ENCODE measurements around the gene CAMK2N2.
A peak's percentile ranks its signal among the peaks of the same experiment; 100 is the strongest.
"Not testable (repeated sequence)": the region's sequence is repeated elsewhere in the genome, so short reads cannot be mapped to it uniquely, and the experiment has no call there.

Gene CAMK2N2

DNA sequence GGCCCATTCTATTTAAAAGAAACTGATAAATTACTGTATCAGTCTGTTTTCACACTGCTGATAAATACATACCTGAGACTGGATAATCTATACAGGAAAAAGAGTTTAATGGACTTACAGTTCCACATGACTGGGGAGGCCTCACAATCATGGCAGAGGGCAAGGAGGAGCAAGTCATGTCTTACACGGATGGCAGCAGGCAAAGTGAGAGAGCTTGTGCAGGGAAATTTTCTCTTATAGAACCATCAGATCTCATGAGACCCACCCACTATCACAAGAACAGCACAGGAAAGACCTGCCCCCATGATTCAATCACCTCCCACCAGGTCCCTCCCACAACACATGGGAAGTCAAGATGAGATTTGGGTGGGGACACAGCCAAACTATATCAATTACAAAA is 5.9 kb upstream of the CAMK2N2 start:
- FAIRE-seq: not testable (repeated sequence)

DNA sequence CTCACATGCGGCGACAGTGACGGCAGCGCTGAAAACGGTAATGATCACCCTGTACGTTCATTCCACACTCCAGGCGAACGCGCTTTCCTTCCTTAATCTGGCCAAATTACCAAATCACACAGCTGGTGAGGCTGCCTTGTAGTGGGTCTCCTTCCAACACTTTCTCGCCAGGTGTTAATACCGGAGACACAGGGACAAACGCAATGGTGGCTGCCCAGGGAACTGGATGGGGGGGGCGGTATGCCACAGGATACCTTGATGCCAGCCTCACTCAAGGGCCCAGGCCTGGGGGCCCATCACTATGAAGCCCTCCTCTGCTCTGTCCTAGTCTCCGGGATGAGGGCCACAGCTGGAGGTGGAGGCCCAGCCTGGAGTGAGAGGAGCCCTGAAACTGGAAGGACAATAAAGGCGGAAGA is 1.4 kb upstream of the CAMK2N2 start:
- no peak for FAIRE-seq

DNA sequence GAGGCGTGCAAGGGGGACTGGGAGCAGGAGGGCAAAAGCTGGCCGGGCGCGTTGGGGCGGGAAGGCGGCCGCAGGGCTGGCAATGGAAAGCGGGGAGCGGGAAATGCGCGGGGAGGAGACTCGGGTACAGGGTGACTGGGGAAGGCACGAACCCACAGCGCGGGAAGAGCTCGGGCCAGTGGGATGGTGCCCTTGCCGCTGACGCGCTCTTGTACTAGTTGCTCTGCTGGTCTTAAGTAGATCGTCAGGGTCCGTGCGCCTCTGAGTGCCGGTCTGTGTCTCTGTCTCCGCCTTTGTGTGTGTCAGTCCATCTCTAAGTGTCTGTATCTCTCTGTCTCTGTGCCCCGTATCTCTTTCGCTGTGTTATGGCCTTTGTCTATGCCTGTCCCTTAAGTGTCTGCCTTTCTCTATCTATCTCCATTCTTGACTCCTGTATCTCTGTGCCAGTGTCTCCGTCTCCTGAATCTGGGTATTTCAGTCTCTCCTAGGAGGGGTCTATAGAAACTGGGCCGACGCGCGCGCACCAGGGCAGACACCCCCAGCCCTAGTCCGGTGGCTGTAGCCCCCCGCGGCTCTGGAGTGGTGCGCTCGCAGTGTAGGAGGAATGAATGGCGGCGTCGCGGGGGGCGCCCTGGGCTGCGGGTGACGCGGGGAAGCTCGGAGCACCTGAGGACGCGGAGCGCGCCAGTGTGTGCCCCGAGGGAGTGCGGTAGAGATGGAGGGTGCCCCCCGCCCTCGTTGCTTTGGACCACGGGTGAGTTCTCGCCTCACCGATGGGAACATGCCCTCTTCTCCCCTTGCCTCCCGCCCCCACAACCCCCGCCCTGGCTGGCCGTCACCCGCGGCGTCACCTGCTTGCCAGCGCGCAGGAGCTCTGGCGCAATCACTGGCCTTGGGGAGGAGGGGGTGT is 756 bp upstream of the CAMK2N2 start:
- FAIRE-seq: no peak

DNA sequence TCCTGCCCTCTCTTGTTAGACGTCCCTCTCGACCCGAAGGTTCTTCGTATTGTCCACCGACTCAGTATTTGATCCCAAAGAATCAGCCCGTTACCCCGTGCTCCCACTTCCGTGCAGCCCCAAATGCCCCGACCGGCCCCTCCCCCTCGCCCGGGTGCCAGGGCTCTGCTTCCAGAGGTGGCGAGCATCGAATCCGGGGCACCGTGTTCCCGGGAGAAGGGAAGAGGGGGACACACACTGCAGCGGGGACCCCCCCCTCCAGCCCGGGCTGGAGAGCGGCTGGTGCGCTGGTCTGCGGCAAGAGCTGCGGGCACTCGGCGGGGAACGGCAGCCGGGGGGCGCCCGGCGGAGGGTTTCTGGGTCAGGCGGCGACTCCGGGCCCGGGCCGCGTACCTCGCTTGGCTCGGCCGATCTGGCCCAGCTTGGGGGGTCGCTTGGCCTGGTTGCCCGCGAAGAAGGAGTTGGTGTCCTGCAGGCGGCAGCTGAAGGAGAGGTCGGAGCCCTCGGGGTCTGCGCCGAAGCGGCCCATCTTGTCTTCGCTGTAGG is 556 bp downstream of the CAMK2N2 start:
- FAIRE-seq: no peak

DNA sequence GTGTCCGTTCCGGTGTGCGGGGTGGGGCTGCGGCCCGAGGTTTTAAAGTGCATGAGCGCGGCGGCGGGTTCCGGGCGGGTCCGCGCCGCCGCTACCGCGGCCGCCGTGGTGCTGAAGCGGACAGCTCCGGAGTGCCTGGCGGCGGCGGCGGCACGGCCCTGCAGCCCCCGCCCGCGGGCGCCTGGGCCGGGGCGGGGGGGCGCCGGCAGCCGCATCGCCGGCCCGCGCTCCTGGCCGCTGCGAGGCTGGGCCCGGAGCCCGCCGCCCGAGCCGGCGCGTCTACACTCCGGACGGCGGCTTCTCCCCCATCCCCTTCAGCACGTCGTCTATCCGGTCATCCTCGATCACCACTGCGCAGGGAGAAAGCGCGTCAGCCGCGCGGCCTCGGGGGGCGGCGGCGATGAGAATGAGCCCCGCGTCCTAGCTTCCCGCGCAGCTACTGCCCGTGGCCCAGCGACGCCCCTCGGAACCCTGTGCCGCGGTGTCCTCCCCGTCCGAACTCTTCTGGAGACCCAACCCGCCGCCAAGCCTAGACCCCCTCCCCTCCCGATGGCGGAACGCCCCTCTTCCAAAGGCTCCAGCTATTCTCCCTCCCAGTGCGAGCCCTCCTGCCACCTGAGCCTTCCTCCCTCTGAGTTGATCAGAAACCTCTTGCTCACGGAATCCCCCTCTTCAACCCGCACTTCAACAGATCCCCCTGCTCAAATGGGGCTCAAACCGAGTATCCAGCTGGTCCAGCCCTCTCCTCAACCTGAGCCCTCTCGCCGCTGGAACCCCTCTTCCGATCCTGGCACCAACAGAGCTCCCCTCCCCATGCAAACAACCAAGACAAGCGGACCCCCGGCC is 1.3 kb downstream of the CAMK2N2 start:
- no peak for FAIRE-seq

DNA sequence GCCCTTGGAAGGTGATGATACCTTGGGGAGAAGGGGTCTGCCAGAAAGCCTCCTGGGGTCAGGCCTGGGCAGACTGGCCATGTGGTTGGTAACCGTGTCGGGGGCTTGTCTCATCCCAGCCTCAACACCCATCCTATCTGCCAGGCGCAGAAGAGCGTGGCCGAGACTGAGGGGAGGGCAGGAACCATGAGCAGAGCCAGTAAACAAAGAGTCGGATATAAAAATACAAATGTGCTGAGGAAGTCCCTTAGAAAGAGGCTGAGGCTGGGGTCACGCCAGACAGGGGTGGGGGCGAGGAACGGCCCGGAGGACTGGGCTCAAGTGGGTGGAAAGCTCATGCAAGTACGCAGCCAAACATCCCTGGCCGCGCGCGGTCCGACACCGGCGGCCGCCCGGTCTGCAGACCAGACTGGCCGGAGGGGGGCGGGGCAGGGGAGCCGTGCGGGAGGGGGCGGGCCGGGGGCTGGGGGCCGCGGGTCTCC is 1.9 kb downstream of the CAMK2N2 start:
- FAIRE-seq: no peak

DNA sequence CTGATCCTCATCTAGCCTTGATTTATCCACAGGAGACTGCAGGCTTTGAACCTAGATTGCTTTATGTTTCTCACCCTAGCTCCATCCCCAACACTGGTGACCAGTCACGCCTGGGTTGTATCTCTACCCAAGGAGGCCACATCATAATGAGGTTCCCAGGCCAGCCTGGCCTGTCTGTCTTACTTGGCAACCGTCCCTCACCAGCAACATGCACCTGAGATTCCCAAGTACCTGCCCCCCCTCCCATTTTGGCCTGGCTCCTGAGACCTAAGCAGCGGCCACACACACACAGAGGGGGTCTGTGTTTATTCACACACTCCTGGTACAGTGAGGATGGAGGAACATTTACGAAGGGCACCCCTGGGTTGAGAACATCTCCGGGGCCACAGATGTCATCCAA is 2.4 kb downstream of the CAMK2N2 start:
- FAIRE-seq: no peak

DNA sequence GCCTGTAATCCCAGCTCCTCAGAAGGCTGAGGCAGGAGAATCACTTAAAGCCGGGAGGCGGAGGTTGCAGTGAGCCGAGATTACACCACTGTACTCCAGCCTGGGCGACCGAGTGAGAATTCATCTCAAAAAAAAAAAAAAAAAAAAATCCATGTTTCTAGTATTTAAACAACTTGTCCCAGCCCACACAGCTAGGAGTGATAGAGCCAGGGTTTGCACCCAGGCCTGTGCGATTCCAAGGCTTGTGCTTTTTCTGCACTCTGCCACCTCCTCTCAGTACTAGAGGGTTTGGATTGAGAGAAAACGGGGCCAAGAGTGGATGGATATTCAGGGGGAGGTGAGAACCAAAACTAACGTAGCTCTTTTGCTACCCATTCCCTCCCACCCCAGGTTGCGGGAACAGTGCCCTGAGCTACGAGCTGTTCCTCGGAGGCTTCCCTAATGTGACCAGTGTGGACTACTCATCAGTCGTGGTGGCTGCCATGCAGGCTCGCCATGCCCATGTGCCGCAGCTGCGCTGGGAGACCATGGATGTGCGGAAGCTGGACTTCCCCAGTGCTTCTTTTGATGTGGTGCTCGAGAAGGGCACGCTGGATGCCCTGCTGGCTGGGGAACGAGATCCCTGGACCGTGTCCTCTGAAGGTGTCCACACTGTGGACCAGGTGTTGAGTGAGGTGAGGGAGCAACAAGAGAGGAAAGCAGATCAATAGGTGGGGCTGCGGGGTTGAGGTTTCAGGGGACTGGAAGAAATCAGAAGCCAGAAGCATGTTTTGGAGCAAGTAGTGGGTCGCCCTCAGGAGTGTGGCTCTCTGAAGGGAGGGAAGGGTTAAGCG is 4.1 kb downstream of the CAMK2N2 start:
- FAIRE-seq: no peak

DNA sequence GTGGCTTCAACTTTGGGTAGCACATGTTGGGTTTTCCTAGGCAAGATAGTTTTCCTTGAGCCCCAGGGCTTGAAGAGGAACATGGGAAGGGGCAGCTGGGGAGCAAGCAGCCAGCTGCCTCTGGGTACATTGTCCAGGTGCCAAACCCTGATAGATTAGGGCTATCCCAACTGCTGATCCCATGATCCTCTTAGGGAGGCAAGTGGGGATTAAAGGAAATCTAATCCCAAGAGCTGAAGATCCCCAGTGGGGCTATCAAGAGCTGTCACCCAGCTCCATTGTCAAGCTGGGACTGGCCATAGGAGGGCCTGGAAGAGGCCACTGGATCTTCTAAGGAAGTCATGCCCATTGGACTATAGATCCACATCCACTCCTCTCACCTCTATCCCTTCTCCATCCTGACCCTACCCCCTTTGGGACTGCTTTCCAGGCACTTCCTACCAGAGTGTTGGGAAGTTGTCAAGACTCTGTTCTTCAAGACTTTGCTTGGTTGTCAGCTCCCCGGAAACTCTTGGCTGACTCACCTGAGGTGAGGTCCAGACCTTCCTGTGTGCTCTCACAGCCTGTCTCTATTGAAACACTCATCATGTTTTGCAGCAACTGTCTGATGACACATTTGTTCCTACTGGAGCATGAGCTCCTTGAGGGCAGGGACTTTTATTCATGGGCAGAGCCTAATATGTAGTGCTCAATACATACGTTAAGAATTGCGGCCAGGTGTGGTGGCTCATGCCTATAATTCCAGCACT is 5.9 kb downstream of the CAMK2N2 start:
- no peak for FAIRE-seq

DNA sequence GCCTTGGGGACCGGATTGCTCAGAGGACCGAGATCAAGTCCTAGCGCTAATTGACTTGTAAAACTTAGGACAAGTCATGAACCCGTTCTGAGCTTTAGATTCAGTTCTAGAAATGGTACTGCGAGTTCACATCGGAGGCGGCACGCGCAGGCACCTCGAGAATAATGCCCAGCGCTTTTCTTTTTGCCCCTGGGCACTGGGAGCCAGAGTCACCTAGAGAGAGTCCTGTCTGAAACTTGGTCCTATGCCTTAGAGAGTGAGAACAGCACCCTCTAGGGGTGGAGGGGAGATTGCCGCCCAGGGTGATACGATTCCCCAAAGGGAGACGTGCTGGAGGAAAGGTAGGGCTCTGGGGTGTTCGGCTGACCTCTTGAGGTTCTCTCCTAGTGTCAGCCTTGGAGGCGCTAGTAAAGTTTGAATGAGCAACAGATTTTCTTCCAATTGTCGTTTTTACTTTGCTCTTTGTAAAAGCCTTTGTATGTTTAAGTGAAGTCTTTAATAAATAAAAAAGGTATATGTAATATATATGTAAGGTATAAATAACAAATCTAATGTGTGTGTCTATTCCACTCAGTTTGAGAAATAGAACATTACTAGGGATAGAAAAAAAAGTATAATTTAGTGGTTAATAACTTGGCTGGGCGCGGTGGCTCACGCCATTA is 11.1 kb downstream of the CAMK2N2 start:
- no peak for FAIRE-seq

DNA sequence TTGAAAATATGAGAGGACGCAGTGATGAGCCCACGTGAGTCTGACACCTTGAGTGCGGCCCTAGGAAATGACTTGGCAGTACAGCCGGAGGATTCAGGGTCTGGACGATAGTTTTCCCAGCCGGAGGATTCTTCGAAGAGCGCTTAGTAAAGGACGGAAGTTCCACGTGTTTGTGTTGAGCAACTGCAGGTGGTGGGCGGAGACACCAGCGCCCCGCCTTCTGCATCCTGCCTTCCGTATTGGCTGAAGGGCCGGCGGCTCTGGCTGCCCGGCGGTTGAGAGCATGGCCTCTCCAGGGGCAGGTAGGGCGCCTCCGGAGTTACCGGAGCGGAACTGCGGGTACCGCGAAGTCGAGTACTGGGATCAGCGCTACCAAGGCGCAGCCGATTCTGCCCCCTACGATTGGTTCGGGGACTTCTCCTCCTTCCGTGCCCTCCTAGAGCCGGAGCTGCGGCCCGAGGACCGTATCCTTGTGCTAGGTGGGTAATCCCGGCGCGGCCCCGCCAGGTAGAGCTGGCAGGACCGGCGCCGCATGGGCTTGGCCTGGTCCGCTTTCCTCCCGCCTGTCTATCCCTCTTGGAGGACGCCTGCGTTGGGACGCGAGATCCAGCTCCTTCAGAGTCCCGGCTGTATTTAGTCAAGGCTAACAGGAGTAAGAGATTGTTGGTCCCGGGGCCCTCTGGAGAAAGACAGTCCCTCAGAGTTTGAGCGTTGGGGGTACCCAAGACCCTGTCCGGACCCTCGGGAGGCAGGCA is 11.8 kb downstream of the CAMK2N2 start, which contains the start of gene EEF1AKMT4:
Gene EEF1AKMT4, plus strand, starts transcription at position 261 of the 755 bp plus-strand sequence. Its CDS starts 23 bp downstream, at position 284.
- FAIRE-seq: peak; percentile 38

DNA sequence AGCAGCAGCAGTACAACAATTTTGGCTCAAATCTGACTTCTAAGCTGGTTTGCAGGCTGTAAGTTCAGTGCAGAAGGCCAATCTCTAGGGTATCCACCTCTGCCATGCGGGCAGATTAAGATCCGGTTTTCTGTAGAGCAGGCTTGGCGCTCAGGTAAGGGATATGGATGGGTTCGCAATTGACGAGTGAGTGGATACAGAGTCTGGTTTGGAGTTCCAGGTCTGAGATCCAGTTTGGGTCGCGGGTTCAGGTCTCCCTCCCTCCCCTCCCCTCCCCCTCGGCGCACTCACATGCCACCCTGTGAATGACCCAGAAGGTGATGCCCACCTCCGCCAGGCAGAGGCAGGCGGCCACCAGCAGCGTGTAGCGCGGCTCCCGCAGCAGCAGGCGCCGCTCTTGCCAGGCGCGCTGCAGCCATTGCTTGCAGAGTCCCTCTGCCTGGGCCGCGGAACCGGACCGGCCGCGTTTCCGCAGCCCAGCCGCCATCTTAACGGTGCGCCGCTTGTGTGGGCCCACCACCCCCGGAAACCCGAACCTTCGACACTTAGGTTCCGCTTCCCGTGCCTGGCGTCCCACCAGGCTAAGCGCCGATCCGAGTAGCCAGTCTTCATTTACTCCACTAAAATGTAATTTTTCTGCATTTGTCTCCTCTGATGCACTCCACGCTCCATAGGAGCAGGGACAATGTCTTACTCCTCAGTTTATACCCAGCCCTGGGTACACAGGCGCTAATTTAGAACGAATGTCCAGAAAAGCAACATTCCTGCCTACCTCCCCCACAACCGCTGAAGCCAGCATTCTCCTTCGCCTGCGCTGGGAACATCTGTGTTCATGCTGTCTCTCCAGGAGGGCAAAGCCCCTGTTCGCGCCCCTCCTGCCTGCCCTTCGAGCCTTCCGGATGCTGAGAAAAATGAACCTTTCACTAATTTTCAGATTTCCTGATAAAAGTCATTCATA is 12.6 kb downstream of the CAMK2N2 start, which contains the start of gene ALG3:
Gene ALG3, minus strand, starts transcription at position 509 of the 958 bp plus-strand sequence. Its CDS starts 22 bp downstream, at position 487.
- no peak for FAIRE-seq

DNA sequence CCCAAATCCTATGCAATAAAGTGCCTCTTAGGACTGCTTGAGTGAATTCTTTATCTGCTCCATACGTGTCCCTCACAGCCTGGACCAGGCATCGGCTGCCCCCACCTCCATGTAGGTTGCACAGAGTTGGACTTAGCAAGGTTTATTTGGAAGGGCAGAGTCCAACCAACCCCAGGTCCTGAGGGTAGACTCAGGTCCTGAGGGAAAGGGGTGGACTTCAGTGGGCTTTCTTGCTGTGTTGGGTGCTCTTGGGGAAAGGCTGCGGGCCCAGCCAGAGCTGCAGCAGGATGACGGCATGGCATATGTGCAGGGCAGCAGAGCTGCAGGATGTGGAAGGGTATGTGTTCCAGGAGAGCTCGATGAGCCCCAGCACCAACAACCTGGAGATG is 19.1 kb downstream of the CAMK2N2 start:
- FAIRE-seq: no peak

DNA sequence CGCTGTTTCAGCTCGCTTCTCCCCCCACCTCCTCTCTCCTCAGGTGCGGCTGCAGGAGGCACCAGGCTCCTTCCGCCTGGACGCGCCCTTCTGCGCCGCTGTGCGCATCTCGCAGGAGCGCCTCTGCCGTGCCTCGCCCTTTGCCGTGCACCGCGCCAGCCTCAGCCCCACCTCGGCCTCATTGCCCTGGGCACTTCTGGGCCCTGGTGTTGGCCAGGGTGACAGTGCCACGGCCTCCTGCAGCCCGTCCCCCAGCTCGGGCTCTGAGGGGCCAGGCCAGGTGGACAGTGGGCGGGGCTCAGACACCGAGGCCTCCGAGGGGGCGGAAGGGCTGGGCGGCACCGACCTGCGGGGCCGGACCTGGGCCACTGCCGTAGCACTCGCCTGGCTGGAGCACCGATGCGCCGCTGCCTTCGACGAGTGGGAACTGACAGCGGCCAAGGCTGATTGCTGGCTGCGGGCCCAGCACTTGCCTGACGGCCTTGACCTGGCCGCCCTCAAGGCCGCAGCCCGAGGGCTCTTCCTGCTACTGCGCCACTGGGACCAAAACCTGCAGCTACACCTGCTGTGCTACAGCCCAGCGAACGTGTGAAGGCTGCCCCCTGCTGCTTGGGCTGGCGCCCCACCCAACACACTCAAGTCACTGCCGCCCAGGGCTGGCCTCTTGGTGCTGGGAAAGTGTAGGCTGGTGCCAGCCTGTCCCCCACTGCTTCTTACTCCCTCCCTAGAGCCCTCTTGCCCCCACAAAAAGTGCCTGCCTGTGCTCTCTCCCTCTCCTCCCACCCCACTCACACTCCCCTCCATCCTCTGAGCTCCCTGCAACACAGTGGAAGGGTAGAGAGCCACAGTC is 19.7 kb downstream of the CAMK2N2 start:
- FAIRE-seq: no peak

DNA sequence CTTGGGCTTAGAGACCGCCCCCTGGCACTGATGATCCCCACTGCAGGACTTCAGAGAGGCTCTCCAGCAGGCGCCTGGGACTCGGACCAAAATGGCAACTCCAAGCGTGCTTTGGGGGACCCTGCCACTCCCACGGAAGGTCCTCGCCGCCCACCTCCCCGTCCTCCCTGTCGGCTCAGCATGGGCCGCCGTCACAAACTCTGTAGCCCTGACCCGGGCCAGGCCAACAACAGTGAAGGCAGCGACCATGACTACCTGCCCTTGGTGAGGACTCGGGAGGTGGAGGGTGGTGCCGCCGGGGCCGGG is 20.3 kb downstream of the CAMK2N2 start:
- no peak for FAIRE-seq

DNA sequence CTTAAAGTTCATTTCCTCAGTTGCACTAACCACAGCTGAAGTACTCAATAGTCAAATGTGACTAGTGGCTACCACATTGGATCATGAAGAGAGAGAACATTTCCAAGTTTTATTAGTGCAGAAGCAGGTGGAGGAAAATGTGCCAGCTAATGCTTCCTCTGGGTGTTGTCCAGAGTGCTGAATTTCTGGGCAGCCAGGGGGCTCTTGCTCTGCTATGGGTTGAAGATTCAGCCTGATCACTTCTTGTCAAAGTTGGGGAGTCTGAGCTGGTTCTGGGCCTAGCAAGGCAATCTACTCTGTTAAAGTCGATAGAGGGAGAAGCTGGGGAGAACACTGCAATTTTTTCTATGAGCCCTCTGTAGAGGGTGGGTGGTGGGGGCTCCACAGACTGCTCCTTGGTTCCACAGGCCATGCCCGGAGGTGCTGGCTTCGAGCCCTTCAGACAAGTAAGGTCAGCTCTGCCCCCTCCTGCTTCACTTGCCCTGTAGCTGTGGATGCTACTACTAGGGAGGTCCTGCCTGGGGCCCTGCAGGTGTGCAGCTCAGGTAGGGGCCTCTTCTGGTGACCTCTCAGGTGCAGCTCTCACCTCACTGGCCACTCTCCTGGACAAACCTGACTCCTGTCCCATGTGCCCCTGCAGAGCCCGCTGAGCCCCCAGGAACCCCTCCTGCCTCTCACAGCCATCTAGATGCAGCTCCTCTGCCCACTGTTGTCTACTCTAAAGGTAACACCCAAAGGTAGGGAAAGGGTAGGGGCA is 20.8 kb downstream of the CAMK2N2 start:
- FAIRE-seq: no peak

DNA sequence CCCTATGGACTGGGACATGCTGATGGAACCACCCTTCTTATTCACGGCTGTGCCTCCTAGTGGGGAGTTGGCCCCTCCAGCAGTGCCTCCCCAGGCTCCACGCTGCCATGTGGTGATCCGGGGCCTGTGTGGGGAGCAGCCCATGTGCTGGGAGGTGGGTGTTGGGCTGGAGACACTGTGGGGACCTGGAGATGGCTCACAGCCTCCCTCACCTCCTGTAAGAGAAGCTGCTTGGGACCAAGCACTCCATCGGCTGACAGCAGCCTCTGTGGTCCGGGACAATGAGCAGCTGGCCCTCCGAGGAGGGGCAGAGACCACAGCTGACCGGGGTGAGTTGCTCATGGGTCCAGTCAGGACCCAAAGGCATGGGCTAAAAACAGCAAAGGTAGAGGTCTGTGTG is 21.6 kb downstream of the CAMK2N2 start:
- FAIRE-seq: no peak
